Activated T-cell treated with anti-CD3 and anti-CD28 coated beads for 24 hours (primary cell): ENCODE data around the gene EFNB1.

ENCODE experiments used
- DNase-seq: peaks from one replicate; pipeline ENCODE4 v3.0.0-alpha.2; 2020; ENCODE audit warnings: low read depth

Gene EFNB1

GRCh38 chrX:68827848-68828624, 785 bp upstream of the EFNB1 start:
- DNase-seq = peak; percentile 66

- DNase-seq = no peak
Measured at GRCh38 chrX:68829582-68830418, 979 bp downstream of the EFNB1 start.

GRCh38 chrX:68830419-68831404, 1.9 kb downstream of the EFNB1 start:
- DNase-seq = no peak

- no peak for DNase-seq
Measured at GRCh38 chrX:68831405-68832100, 2.7 kb downstream of the EFNB1 start.

GRCh38 chrX:68832101-68832416, 3.2 kb downstream of the EFNB1 start:
- no peak for DNase-seq

GRCh38 chrX:68832516-68833447, 4.0 kb downstream of the EFNB1 start:
- no peak for DNase-seq

- DNase-seq = no peak
Measured at GRCh38 chrX:68833448-68833805, 4.6 kb downstream of the EFNB1 start.

- DNase-seq = no peak
Measured at GRCh38 chrX:68833855-68834331, 5.1 kb downstream of the EFNB1 start.

- no peak for DNase-seq
Measured at GRCh38 chrX:68834371-68835103, 5.7 kb downstream of the EFNB1 start.

GRCh38 chrX:68835104-68835442, 6.3 kb downstream of the EFNB1 start:
- DNase-seq = no peak

GRCh38 chrX:68835468-68835867, 6.6 kb downstream of the EFNB1 start:
- no peak for DNase-seq

GRCh38 chrX:68837119-68837518, 8.3 kb downstream of the EFNB1 start:
- no peak for DNase-seq

GRCh38 chrX:68838571-68838910, 9.7 kb downstream of the EFNB1 start:
- DNase-seq = no peak

GRCh38 chrX:68839771-68840170, 10.9 kb downstream of the EFNB1 start:
- no peak for DNase-seq

- DNase-seq = no peak
Measured at GRCh38 chrX:68840256-68840655, 11.4 kb downstream of the EFNB1 start.

- DNase-seq = no peak
Measured at GRCh38 chrX:68841251-68842049, 12.6 kb downstream of the EFNB1 start.

GRCh38 chrX:68842351-68842750, 13.5 kb downstream of the EFNB1 start:
- DNase-seq = no peak

- DNase-seq = no peak
Measured at GRCh38 chrX:68842781-68843581, 14.2 kb downstream of the EFNB1 start.
